GM23248 (cell line): Measurements from ENCODE around the gene LSAMP.

ENCODE experiments used
- EZH2 ChIP-seq: fragments of 200-600 bp; sonication (generic); IDR thresholded peaks from 2 replicates; pipeline ENCODE4 v1.6.1; 2018; ENCODE audit warnings: antibody characterized with exemption, mild to moderate bottlenecking; ENCODE audit not compliant: insufficient read depth, poor library complexity, severe bottlenecking
- EZH2phosphoT487 ChIP-seq: fragments of 200-600 bp; sonication (generic); IDR thresholded peaks from 2 replicates; pipeline ENCODE4 v1.6.1; 2018; ENCODE audit warnings: antibody characterized with exemption, moderate library complexity, mild to moderate bottlenecking, low read depth; ENCODE audit not compliant: insufficient read depth

DNA sequence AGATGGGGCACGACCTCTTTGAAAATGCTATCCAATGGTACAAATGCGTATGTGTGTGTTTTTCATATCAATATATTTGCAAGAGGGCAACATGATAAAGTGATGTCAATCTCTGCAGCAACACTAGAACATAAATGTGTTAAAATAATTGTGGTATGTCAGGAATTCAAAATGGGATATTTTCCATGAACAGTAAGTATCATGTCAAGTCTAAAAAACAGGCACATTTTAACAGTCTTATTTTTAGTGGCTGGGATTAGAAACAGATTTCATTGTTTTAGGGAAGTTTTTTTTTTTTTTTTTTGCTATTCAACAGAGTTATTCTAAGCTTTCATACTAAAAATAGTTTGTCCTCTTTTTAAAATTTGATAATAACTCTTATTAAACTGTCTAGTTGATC is 612.2 kb downstream of the LSAMP start:
- TF ChIP-seq EZH2phosphoT487 (no peak), EZH2 (no peak)
